Measurements from ENCODE around the gene HDLBP.

GRCh38 chr2:241180495-241180894 is 135.0 kb downstream of the HDLBP start:
- TF ChIP-seq, protein P1, sequence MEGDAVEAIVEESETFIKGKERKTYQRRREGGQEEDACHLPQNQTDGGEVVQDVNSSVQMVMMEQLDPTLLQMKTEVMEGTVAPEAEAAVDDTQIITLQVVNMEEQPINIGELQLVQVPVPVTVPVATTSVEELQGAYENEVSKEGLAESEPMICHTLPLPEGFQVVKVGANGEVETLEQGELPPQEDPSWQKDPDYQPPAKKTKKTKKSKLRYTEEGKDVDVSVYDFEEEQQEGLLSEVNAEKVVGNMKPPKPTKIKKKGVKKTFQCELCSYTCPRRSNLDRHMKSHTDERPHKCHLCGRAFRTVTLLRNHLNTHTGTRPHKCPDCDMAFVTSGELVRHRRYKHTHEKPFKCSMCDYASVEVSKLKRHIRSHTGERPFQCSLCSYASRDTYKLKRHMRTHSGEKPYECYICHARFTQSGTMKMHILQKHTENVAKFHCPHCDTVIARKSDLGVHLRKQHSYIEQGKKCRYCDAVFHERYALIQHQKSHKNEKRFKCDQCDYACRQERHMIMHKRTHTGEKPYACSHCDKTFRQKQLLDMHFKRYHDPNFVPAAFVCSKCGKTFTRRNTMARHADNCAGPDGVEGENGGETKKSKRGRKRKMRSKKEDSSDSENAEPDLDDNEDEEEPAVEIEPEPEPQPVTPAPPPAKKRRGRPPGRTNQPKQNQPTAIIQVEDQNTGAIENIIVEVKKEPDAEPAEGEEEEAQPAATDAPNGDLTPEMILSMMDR (conservative IDR thresholded peaks at IDR 0.05; ENCODE audit: low read depth, low read length): no peak
- TF ChIP-seq EZH2 (IDR thresholded peaks at IDR 0.05; ENCODE audit: borderline replicate concordance, low read depth, low read length, poor library complexity, severe bottlenecking): no peak
